Measurements from ENCODE around the gene TKT.
A peak's percentile ranks its signal among the peaks of the same experiment; 100 is the strongest.
"Not testable (repeated sequence)": the region's sequence is repeated elsewhere in the genome, so short reads cannot be mapped to it uniquely, and the experiment has no call there.

TKT gene

GRCh38 chr3:53261712-53262111 lies 5.9 kb upstream of the TKT start:
- in situ Hi-C loops (cut with MboI; ENCODE audit: low pct_unique_long_range_greater_than_20kb, low sequenced_read_pairs), result no loop called here
- DNase-seq, result no peak

- in situ Hi-C loops (cut with MboI; ENCODE audit: low pct_unique_long_range_greater_than_20kb, low sequenced_read_pairs), result no loop called here
- no peak for DNase-seq
Measured at GRCh38 chr3:53260286-53260785, 4.5 kb upstream of the TKT start.

GRCh38 chr3:53259427-53260259 lies 3.8 kb upstream of the TKT start:
- no peak for DNase-seq
- in situ Hi-C loops (cut with MboI; ENCODE audit: low pct_unique_long_range_greater_than_20kb, low sequenced_read_pairs), result no loop called here

- in situ Hi-C loops (cut with MboI; ENCODE audit: low pct_unique_long_range_greater_than_20kb, low sequenced_read_pairs), result no loop called here
- no peak for DNase-seq
Measured at GRCh38 chr3:53258600-53259426, 3.0 kb upstream of the TKT start.

- no peak for DNase-seq
- in situ Hi-C loops (cut with MboI; ENCODE audit: low pct_unique_long_range_greater_than_20kb, low sequenced_read_pairs), result no loop called here
Measured at GRCh38 chr3:53257465-53257864, 1.6 kb upstream of the TKT start.

GRCh38 chr3:53256704-53257055 lies 858 bp upstream of the TKT start:
- no peak for DNase-seq
- in situ Hi-C loops (cut with MboI; ENCODE audit: low pct_unique_long_range_greater_than_20kb, low sequenced_read_pairs), result no loop called here

GRCh38 chr3:53255423-53255774 lies 423 bp downstream of the TKT start:
- peak; percentile 32 for DNase-seq
- in situ Hi-C loops (cut with MboI; ENCODE audit: low pct_unique_long_range_greater_than_20kb, low sequenced_read_pairs), result no loop called here

GRCh38 chr3:53254509-53255422 lies 1.1 kb downstream of the TKT start:
- in situ Hi-C loops (cut with MboI; ENCODE audit: low pct_unique_long_range_greater_than_20kb, low sequenced_read_pairs), result no loop called here
- peak; percentile 68 for DNase-seq

GRCh38 chr3:53253707-53254508 lies 1.9 kb downstream of the TKT start:
- DNase-seq, result no peak
- in situ Hi-C loops (cut with MboI; ENCODE audit: low pct_unique_long_range_greater_than_20kb, low sequenced_read_pairs), result no loop called here

GRCh38 chr3:53252947-53253322 lies 2.9 kb downstream of the TKT start:
- in situ Hi-C loops (cut with MboI; ENCODE audit: low pct_unique_long_range_greater_than_20kb, low sequenced_read_pairs); DNase-seq: not testable (repeated sequence)

- peak; percentile 61 for DNase-seq
- in situ Hi-C loops (cut with MboI; ENCODE audit: low pct_unique_long_range_greater_than_20kb, low sequenced_read_pairs), result no loop called here
Measured at GRCh38 chr3:53252096-53252946, 3.5 kb downstream of the TKT start.

- in situ Hi-C loops (cut with MboI; ENCODE audit: low pct_unique_long_range_greater_than_20kb, low sequenced_read_pairs), result no loop called here
Measured at GRCh38 chr3:53250881-53251605, 4.8 kb downstream of the TKT start.

GRCh38 chr3:53250453-53250852 lies 5.4 kb downstream of the TKT start:
- no peak for DNase-seq
- in situ Hi-C loops (cut with MboI; ENCODE audit: low pct_unique_long_range_greater_than_20kb, low sequenced_read_pairs), result no loop called here

More at GRCh38 chr3:53250881-53251605, 4.8 kb downstream of the TKT start:
- DNase-seq, result no peak

GRCh38 chr3:53248161-53248560 lies 7.7 kb downstream of the TKT start:
- in situ Hi-C loops (cut with MboI; ENCODE audit: low pct_unique_long_range_greater_than_20kb, low sequenced_read_pairs), result no loop called here
- no peak for DNase-seq

- DNase-seq, result no peak
Measured at GRCh38 chr3:53247619-53248018, 8.2 kb downstream of the TKT start.

GRCh38 chr3:53244271-53244670 lies 11.6 kb downstream of the TKT start:
- in situ Hi-C loops (cut with MboI; ENCODE audit: low pct_unique_long_range_greater_than_20kb, low sequenced_read_pairs), result no loop called here
- DNase-seq, result no peak

More at GRCh38 chr3:53247619-53248018, 8.2 kb downstream of the TKT start:
- in situ Hi-C loops (cut with MboI; ENCODE audit: low pct_unique_long_range_greater_than_20kb, low sequenced_read_pairs), result no loop called here

GRCh38 chr3:53243785-53244184 lies 12.0 kb downstream of the TKT start:
- in situ Hi-C loops (cut with MboI; ENCODE audit: low pct_unique_long_range_greater_than_20kb, low sequenced_read_pairs), result no loop called here
- DNase-seq, result no peak
